Neural cell (in vitro differentiated cells): ENCODE data around the gene C20orf202.

Experiments
- EP300 ChIP-seq: fragments of 450-650 bp; conservative IDR thresholded peaks from 2 replicates; pipeline ENCODE4 v1.6.1; 2014; ENCODE audit warnings: antibody characterized with exemption, mild to moderate bottlenecking, moderate library complexity; ENCODE audit not compliant: poor library complexity, severe bottlenecking
- EZH2 ChIP-seq: fragments of 200-600, 300-800 bp; shearing (Covaris generic), sonication (generic); IDR thresholded peaks from 2 replicates; pipeline ENCODE4 v1.6.1; 2014; ENCODE audit warnings: antibody characterized with exemption, low read length, borderline replicate concordance, mild to moderate bottlenecking; ENCODE audit not compliant: insufficient read depth, poor library complexity, severe bottlenecking
- MXI1 ChIP-seq: fragments of 450-650 bp; conservative IDR thresholded peaks from 2 replicates; pipeline ENCODE4 v1.6.1; 2014; ENCODE audit warnings: antibody characterized with exemption, mild to moderate bottlenecking; ENCODE audit not compliant: poor library complexity, severe bottlenecking
- POLR2AphosphoS5 ChIP-seq: IDR thresholded peaks from 2 replicates; pipeline ENCODE4 v1.6.1; 2012
- RAD21 ChIP-seq: fragments of 450-650 bp; conservative IDR thresholded peaks from 2 replicates; pipeline ENCODE4 v1.6.1; 2014; ENCODE audit warnings: antibody characterized with exemption, mild to moderate bottlenecking, moderate library complexity
- SMC3 ChIP-seq: fragments of 450-650 bp; conservative IDR thresholded peaks from 2 replicates; pipeline ENCODE4 v1.6.1; 2014; ENCODE audit warnings: antibody characterized with exemption, mild to moderate bottlenecking, moderate library complexity; ENCODE audit not compliant: poor library complexity
- TAF1 ChIP-seq: IDR thresholded peaks from 2 replicates; pipeline ENCODE4 v1.6.1; 2012; ENCODE audit warnings: low read depth
- TF ChIP-seq, protein P1 (sequence below): fragments of 450-650 bp; IDR thresholded peaks from 2 replicates; pipeline ENCODE4 v1.5.1; 2014; ENCODE audit warnings: antibody characterized with exemption, mild to moderate bottlenecking, moderate library complexity; ENCODE audit not compliant: poor library complexity, severe bottlenecking
- TF ChIP-seq, protein P2 (sequence below): IDR thresholded peaks from 2 replicates; pipeline ENCODE4 v1.6.1; 2012; ENCODE audit warnings: borderline replicate concordance

DNA sequence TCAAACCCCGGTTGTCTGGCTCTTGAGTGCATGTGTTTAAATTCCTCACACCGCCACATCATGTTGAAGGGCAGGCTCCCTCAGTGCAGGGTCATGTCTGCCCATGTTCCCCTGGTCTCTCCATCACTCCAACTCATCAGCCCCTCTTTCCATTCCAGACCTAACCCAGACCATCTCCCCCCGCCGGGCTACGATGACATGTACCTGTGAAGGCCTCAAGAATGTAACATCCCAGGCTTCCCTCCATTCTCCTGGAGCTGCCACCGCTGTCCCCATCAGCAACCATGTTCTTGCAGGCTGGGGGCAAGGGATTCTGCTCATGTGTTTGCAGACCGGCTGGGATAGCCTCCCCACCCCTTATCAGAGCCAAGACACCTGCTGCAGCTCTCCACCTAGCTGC lies 38.4 kb upstream of the C20orf202 start:
- TF ChIP-seq POLR2AphosphoS5 (no peak), EZH2 (no peak), EP300 (no peak), TAF1 (no peak), SMC3 (no peak), MXI1 (no peak), RAD21 (no peak)
- TF ChIP-seq, protein P1, sequence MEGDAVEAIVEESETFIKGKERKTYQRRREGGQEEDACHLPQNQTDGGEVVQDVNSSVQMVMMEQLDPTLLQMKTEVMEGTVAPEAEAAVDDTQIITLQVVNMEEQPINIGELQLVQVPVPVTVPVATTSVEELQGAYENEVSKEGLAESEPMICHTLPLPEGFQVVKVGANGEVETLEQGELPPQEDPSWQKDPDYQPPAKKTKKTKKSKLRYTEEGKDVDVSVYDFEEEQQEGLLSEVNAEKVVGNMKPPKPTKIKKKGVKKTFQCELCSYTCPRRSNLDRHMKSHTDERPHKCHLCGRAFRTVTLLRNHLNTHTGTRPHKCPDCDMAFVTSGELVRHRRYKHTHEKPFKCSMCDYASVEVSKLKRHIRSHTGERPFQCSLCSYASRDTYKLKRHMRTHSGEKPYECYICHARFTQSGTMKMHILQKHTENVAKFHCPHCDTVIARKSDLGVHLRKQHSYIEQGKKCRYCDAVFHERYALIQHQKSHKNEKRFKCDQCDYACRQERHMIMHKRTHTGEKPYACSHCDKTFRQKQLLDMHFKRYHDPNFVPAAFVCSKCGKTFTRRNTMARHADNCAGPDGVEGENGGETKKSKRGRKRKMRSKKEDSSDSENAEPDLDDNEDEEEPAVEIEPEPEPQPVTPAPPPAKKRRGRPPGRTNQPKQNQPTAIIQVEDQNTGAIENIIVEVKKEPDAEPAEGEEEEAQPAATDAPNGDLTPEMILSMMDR = no peak
- TF ChIP-seq, protein P2, sequence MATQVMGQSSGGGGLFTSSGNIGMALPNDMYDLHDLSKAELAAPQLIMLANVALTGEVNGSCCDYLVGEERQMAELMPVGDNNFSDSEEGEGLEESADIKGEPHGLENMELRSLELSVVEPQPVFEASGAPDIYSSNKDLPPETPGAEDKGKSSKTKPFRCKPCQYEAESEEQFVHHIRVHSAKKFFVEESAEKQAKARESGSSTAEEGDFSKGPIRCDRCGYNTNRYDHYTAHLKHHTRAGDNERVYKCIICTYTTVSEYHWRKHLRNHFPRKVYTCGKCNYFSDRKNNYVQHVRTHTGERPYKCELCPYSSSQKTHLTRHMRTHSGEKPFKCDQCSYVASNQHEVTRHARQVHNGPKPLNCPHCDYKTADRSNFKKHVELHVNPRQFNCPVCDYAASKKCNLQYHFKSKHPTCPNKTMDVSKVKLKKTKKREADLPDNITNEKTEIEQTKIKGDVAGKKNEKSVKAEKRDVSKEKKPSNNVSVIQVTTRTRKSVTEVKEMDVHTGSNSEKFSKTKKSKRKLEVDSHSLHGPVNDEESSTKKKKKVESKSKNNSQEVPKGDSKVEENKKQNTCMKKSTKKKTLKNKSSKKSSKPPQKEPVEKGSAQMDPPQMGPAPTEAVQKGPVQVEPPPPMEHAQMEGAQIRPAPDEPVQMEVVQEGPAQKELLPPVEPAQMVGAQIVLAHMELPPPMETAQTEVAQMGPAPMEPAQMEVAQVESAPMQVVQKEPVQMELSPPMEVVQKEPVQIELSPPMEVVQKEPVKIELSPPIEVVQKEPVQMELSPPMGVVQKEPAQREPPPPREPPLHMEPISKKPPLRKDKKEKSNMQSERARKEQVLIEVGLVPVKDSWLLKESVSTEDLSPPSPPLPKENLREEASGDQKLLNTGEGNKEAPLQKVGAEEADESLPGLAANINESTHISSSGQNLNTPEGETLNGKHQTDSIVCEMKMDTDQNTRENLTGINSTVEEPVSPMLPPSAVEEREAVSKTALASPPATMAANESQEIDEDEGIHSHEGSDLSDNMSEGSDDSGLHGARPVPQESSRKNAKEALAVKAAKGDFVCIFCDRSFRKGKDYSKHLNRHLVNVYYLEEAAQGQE = no peak
